Hematopoietic multipotent progenitor cell treated with erythropoietin and hydrocortisone succinate and interleukin-3 and kit ligand, for 6 days (in vitro differentiated cells): Measurements from ENCODE around the gene PLCG2.
"Not testable (repeated sequence)": the region's sequence is repeated elsewhere in the genome, so short reads cannot be mapped to it uniquely, and the experiment has no call there.

ENCODE experiments used
- DNase-seq: peaks from one replicate; pipeline ENCODE4 v3.0.0-alpha.2; 2015

The PLCG2 gene

GRCh38 chr16:81921085-81921814 lies 142.2 kb downstream of the PLCG2 start:
- no peak for DNase-seq

DNA sequence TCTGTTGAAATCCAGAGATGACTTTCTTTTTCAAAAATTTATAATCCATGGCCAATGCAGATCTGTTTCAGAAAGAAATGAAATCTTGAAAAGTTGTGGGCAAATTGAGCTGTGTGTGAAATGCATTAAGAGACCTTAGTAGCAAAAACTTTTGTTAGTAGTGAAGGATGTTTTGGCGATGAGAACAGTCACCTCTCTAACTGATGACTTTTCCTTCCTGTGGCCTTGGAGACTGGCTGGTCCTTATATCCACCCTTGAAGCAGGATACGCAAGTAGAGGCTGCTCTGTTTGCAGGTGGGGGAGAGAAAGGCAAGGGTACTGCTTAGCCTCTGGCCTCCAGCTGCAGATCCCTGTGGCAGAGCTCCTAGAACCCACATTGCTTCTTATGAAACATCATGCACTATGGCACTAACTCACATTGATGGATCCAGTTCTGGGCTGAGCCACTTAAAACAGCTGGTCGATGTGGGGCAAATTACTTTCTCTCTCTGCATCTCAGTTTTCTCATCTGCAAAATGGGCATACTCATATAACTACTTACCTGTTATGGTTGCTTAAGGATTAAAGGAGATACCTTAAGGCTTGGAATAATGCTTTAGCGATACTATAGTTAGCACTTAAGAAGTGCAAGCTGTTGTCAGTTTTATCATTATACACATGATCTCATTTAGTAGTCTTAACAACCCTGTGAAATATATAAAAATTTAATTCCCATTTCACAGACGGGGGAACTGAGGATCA lies 142.9 kb downstream of the PLCG2 start:
- DNase-seq: no peak

- DNase-seq: no peak
Measured at GRCh38 chr16:81923296-81923695, 144.2 kb downstream of the PLCG2 start.

- DNase-seq: no peak
Measured at GRCh38 chr16:81925016-81925415, 145.9 kb downstream of the PLCG2 start.

- no peak for DNase-seq
Measured at GRCh38 chr16:81926036-81926435, 146.9 kb downstream of the PLCG2 start.

DNA sequence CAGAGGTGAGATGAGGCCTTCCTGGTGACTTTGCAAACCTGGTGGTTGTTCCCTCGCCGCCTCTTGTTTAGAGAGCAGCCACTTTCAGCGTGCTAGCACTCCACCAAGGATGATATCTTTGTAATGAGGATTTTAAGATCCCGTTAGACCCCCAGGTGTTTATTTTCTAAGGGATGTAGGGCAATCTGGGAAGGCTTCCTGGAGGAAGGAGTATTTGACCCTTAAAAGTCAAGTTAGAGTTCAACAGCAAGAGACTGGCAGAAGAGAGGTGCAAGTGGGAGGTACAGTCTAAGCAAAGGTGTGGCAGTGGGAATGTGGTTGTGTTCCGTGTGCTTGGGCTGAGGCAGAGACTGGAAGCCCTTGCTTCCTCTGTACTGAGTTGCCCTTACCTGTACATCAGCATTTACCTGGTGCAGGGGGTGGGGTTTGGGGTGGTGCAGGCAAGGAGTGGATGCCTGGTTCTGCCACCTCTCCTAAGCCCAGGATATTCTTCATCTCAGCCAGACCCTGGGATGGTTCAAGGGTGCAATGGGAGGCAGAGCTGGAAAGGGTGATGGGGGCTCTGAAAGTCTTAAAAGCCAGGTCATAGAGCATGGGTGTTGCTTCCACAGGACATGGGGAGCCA lies 148.6 kb downstream of the PLCG2 start:
- DNase-seq: no peak

GRCh38 chr16:81928271-81928918 lies 149.3 kb downstream of the PLCG2 start:
- no peak for DNase-seq

DNA sequence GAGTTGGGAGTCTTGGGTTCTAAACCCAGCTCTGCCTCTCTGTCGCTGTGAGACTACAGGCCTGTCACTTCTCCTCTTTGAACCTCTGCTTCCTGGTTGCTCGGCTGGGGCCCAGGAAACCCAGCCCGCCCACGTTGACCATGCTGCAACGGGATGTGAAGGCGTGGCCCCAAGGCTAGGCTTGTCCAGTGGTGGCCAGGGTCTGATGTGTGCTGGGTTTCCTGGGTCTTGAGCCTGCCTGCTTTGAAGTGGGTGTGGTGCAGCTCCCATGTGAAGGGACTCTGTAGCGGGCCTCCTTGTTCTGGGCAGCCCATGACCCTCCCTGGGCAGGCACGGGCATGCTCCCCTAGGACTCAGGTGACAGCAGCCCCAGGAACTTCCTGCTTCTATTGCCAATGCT lies 149.9 kb downstream of the PLCG2 start:
- no peak for DNase-seq

- DNase-seq: no peak
Measured at GRCh38 chr16:81929841-81930240, 150.8 kb downstream of the PLCG2 start.

GRCh38 chr16:81931927-81932326 lies 152.8 kb downstream of the PLCG2 start:
- DNase-seq: no peak

GRCh38 chr16:81932668-81933067 lies 153.6 kb downstream of the PLCG2 start:
- DNase-seq: no peak

DNA sequence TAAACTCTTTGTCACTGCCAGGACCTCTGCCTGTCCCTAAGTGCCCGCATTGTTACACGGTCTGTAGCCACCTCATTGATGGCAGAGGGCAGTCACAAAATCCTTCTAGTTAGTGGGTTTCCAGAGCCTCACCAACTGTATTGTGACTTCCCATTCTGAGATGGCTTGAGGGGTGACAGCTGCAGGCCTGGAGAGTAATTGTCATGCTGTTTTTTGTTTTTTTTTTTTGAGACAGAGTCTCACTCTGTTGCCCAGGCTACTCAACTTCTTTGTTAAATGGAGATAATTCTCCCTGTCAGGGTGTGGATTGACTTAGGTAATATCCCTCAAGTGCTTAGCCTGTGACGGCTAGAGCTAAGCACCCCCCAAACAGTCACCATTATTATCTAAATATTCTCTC lies 154.3 kb downstream of the PLCG2 start:
- DNase-seq: no peak

DNA sequence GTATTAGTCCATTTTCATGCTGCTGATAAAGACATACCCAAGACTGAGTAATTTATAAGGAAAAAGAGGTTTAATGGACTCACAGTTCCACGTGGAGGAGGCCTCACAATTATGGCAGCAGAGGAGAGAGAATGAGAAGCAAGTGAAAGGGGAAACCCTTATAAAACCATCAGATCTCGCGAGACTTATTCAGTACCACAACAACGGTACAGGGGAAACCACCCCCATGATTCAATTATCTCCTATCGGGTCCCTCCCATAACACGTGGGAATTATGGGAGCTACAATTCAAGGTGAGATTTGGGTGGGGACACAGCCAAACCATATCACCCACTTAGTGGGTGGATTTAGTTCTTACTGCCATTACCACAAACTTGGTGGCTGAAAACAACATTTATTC lies 155.6 kb downstream of the PLCG2 start:
- DNase-seq: not testable (repeated sequence)

DNA sequence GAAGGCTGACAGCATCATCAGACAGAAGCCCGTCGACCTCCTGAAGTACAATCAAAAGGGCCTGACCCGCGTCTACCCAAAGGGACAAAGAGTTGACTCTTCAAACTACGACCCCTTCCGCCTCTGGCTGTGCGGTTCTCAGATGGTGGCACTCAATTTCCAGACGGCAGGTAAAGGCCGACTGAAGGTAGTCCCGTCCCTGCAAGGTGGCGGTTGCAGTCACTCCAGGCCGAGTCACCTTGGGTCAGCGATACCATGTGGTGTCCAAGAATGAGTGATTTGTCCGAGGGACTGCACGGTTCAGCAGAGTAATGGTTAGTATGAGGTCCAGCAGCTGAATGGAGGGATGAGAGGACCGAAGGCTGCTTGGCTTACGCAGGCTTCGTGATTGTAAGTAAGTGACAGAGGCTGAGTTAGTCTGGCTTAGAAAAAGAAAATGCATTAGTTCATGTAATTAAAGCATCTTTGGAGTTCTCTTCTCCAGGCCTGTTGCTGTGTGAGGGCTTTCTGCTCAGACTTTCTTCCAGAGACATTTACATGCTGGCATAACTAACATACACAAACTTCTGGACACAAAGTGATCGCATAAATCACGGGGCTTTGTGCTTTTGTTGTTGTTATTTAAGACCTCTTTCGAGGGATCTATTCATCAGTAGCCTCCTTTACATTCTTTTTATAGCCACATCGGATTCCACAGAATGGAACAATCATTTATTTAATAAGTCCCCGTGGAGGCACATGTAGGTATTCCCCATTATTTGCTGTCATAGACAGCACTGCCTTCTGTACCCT lies 157.3 kb downstream of the PLCG2 start:
- DNase-seq: no peak

- no peak for DNase-seq
Measured at GRCh38 chr16:81937305-81938038, 158.4 kb downstream of the PLCG2 start.

DNA sequence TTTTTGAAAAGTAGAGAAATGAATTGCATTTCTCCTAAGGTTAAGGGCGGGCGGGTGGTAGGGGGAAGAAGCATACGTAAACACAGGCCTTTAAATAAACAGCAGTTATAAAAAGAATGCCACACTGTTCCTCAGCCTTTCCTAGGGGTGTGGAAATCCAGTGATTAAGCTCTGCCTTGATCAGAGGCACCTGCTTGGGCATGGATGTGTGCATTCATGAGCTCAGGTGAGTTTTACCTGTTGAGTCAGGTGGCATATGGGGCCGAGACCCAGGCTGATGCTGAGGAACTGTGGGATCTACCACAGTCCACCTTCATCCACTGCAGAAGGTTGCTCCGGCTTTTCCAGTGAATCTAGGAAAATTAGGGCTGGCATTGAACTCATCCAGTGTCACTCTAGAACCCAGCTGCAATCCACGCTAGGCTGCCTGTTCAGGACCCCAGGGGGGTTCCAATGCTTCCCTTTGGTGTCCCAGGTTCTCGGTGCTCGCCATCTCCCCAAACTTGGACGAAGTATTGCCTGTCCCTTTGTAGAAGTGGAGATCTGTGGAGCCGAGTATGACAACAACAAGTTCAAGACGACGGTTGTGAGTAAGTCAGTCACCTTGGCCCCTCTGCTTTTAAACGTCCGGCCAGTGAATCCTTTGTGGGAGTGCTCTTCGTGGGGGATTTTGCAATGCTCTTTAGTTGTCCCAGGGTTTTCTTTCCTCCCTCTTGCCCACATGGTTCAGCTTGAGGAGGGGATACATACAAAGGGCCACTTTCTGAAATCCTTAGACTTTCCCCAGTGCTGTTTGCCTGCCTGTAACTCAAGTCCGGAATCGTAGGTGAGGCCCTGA lies 159.5 kb downstream of the PLCG2 start:
- DNase-seq: no peak

GRCh38 chr16:81939164-81940056 lies 160.3 kb downstream of the PLCG2 start:
- peak; percentile 13 for DNase-seq

GRCh38 chr16:81940781-81941560 lies 161.9 kb downstream of the PLCG2 start:
- DNase-seq: peak; percentile 72

- no peak for DNase-seq
Measured at GRCh38 chr16:81942007-81942601, 163.0 kb downstream of the PLCG2 start.
